Uterus (tissue), 4 donors: ENCODE data around the gene SLC4A8. TPM values are rescaled to one million over a fixed set of nuclear protein-coding genes. Genes with fewer than 3 reads are reported as not detected.
A peak's percentile ranks its signal among the peaks of the same experiment; 100 is the strongest.

Experiments used
- DNase-seq, 2 donors: peaks; one replicate each; pipeline ENCODE4 v3.0.0-alpha.2; 2019 to 2020
- H3K27ac ChIP-seq, 2 donors: fragments of 200-600 bp; sonication (generic); 1 replicate in 1 of 2; 2 replicates in 1 of 2; pipeline ENCODE4 v1.5.1; 2016 to 2018
- H3K27me3 ChIP-seq, 2 donors: fragments of 200-600 bp; sonication (generic); one replicate each; pipeline ENCODE4 v1.5.1; 2018 to 2019; ENCODE audit warnings: control low read depth in 1 of 2
- H3K36me3 ChIP-seq, 2 donors: fragments of 200-600 bp; sonication (generic); one replicate each; pipeline ENCODE4 v1.5.1; 2019; ENCODE audit warnings: control low read depth in 1 of 2
- H3K4me1 ChIP-seq, 2 donors: fragments of 200-600 bp; sonication (generic); one replicate each; pipeline ENCODE4 v1.5.1; 2018 to 2019; ENCODE audit warnings: control low read depth in 1 of 2
- H3K4me3 ChIP-seq, 2 donors: fragments of 200-600 bp; sonication (generic); 1 replicate in 1 of 2; 2 replicates in 1 of 2; pipeline ENCODE4 v1.5.1; 2018 to 2019; ENCODE audit warnings: mild to moderate bottlenecking in 1 of 2
- H3K9me3 ChIP-seq, 2 donors: fragments of 200-600 bp; sonication (generic); one replicate each; pipeline ENCODE4 v1.5.1; 2019; ENCODE audit warnings: control low read depth in 1 of 2
- POLR2A ChIP-seq, 2 donors: fragments of 450-650 bp; IDR thresholded peaks; one replicate each; pipeline ENCODE4 v1.6.1; 2016; ENCODE audit warnings: antibody characterized with exemption in 2 of 2, mild to moderate bottlenecking in 1 of 2, moderate library complexity in 1 of 2
- intact Hi-C: fragments of 100-400 bp; cut with DNase I; formaldehyde crosslinking; loops from one replicate; pipeline ENCODE4 v1.15.1; 2023; ENCODE audit warnings: low total_unique reads
- total RNA-seq, 4 donors: library from RNA; depleted of rRNA in 3 of 4; stranded (reverse); fragments of >200 nt in 3 of 4; gene quantifications; one replicate each; pipeline versions ENCODE4 v1.1.0 to v1.2.4, GENCODE V29; 2014 to 2023
- TF ChIP-seq, protein P1 (sequence below), 4 experiments: fragments of 200-600 bp in 2 of 4; fragments of 450-650 bp in 2 of 4; sonication (generic) in 2 of 4; IDR thresholded peaks; one replicate each; pipeline ENCODE4 v1.5.1; 2016 to 2019; ENCODE audit warnings: antibody characterized with exemption in 4 of 4, mild to moderate bottlenecking in 2 of 4, moderate library complexity in 1 of 4
- donor health status: DM: yes; HTN: yes; CAD: no.

The SLC4A8 gene
- total RNA-seq, 4 donors from 2014 or later: under 0.01 to 8.0 (median 1.3) TPM; not detected in 1

DNA sequence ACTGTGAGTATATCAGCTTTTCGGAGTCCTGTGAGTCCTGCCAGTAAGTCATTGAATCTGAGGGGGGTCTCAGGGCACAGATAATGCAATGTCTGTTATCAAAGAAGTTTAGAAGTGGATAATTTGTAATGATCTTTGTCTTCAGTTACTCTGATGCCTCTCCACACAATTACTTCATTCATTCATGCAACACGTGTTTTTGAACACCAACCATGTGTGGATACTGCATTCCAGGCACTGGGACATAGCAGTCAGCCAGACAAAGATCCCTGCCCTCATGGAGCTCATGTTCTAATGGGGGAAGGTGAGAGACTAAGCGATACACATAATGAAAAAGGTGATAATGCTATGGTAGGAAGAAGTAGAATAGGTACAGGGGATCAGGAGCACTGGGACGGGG is 105.6 kb downstream of the SLC4A8 start:
- intact Hi-C loops: no loop called here
- H3K9me3 ChIP-seq: no peaks in the 10 kb centered on the region
- no peaks in the 10 kb centered on the region for H3K27me3 ChIP-seq
- no peaks in the 10 kb centered on the region for H3K4me1 ChIP-seq
- no peak for DNase-seq
- no peaks in the 10 kb centered on the region for H3K36me3 ChIP-seq
- H3K4me3 ChIP-seq: no peak overlapping the region
- no peak overlapping the region for H3K27ac ChIP-seq
- TF ChIP-seq POLR2A (IDR thresholded peaks at IDR 0.05): no peak
- TF ChIP-seq, protein P1, sequence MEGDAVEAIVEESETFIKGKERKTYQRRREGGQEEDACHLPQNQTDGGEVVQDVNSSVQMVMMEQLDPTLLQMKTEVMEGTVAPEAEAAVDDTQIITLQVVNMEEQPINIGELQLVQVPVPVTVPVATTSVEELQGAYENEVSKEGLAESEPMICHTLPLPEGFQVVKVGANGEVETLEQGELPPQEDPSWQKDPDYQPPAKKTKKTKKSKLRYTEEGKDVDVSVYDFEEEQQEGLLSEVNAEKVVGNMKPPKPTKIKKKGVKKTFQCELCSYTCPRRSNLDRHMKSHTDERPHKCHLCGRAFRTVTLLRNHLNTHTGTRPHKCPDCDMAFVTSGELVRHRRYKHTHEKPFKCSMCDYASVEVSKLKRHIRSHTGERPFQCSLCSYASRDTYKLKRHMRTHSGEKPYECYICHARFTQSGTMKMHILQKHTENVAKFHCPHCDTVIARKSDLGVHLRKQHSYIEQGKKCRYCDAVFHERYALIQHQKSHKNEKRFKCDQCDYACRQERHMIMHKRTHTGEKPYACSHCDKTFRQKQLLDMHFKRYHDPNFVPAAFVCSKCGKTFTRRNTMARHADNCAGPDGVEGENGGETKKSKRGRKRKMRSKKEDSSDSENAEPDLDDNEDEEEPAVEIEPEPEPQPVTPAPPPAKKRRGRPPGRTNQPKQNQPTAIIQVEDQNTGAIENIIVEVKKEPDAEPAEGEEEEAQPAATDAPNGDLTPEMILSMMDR (IDR thresholded peaks at IDR 0.05): no peak

GRCh38 chr12:51531284-51531977 is 106.8 kb downstream of the SLC4A8 start:
- intact Hi-C loops: no loop called here
- DNase-seq: no peak
- no peaks in the 10 kb centered on the region for H3K27me3 ChIP-seq

DNA sequence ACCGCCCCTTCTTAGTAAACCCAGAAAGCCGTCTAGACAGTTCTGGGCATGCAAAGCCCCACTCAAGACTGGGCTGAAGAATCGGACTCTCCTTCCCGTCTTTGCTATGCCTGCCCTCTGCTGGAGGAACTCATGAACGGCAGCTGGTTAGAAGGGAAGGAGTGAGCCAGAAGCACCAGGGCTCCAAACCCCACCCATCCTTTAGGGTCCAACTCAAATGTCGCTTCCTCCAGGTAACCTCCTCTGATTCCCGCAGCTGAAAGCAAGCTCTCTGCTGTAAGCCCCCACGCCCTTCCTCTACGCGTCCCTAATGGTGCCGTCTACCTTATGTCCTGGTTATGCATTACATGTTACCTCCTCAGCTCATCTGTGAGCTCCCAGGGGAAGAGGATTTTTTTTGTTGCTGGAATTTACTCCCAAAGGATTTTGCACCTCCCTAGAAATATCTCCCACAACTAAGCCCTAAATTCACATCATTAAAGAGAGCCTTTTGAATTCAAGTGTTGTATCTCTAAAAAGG is 107.4 kb downstream of the SLC4A8 start:
- H3K9me3 ChIP-seq: no peaks in the 10 kb centered on the region
- TF ChIP-seq, protein P1 (IDR thresholded peaks at IDR 0.05): peak; percentile 56 to 76 (median 66)
- no peak for TF ChIP-seq POLR2A (IDR thresholded peaks at IDR 0.05)
- H3K4me3 ChIP-seq: no peak overlapping the region
- H3K27ac ChIP-seq: no peak overlapping the region
- DNase-seq: peak; percentile 44 to 55
- intact Hi-C loops: no loop called here
- H3K36me3 ChIP-seq: no peaks in the 10 kb centered on the region
- H3K4me1 ChIP-seq: no peaks in the 10 kb centered on the region
- no peaks in the 10 kb centered on the region for H3K27me3 ChIP-seq

More at GRCh38 chr12:51531284-51531977, 106.8 kb downstream of the SLC4A8 start:
- TF ChIP-seq, protein P1 (IDR thresholded peaks at IDR 0.05): no peak
- no peak for TF ChIP-seq POLR2A (IDR thresholded peaks at IDR 0.05)
- H3K4me3 ChIP-seq: no peak overlapping the region
- H3K36me3 ChIP-seq: no peaks in the 10 kb centered on the region
- H3K4me1 ChIP-seq: no peaks in the 10 kb centered on the region
- H3K9me3 ChIP-seq: no peaks in the 10 kb centered on the region
- H3K27ac ChIP-seq: no peak overlapping the region

DNA sequence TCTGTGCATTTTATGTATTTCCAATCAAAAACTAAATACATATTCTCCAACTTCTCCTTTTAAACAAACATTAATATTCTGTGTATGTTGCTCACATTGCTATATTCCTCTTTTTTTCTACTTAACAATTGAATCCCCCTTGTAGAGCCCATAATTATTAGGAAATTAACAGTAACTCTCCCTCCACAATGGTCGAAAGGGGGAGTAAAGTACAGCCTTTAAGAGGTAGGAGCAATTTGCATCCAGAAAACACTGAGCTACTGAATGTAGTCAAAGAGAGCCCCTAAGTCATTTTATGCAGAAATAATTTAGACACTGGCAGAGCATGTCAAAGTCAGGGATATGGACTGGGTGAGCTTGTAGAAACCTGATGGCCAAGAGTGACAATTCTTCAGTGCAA is 109.2 kb downstream of the SLC4A8 start:
- DNase-seq: no peak
- H3K36me3 ChIP-seq: no peaks in the 10 kb centered on the region
- intact Hi-C loops: no loop called here

More for the DNA sequence above, 109.2 kb downstream of the SLC4A8 start:
- no peaks in the 10 kb centered on the region for H3K4me1 ChIP-seq
- TF ChIP-seq POLR2A (IDR thresholded peaks at IDR 0.05): no peak
- TF ChIP-seq, protein P1 (IDR thresholded peaks at IDR 0.05): no peak
- no peaks in the 10 kb centered on the region for H3K27me3 ChIP-seq
- H3K9me3 ChIP-seq: no peaks in the 10 kb centered on the region
- no peak overlapping the region for H3K4me3 ChIP-seq
- no peak overlapping the region for H3K27ac ChIP-seq
